Cardiac muscle cell (in vitro differentiated cells and primary cell): ENCODE results near the gene SLC25A11. TPM values are rescaled to one million over a fixed set of nuclear protein-coding genes. Genes with fewer than 3 reads are reported as not detected.

Source experiments
- DNase-seq, 2 donors: peaks; one replicate each; pipeline versions ENCODE4 v3.0.0 to v3.0.0-alpha.2; 2010 to 2017; ENCODE audit warnings: low read depth in 1 of 2, low spot score in 1 of 2
- H3K27ac ChIP-seq: fragments of 200-600 bp; sonication (generic); 2 replicates; pipeline ENCODE4 v1.5.1; 2016
- H3K27me3 ChIP-seq: fragments of 200-600 bp; sonication (generic); 2 replicates; pipeline ENCODE4 v1.6.0; 2016; ENCODE audit warnings: control low read depth
- H3K36me3 ChIP-seq: fragments of 200-600 bp; sonication (generic); 2 replicates; pipeline ENCODE4 v1.5.1; 2016; ENCODE audit warnings: control low read depth
- H3K4me1 ChIP-seq: fragments of 200-600 bp; sonication (generic); 2 replicates; pipeline ENCODE4 v1.8.1; 2017; ENCODE audit warnings: low read depth, mild to moderate bottlenecking, mixed run types
- H3K4me3 ChIP-seq: fragments of 200-600 bp; sonication (generic); 2 replicates; pipeline ENCODE4 v1.5.1; 2016; ENCODE audit warnings: mild to moderate bottlenecking
- H3K9me3 ChIP-seq: fragments of 200-600 bp; sonication (generic); 2 replicates; pipeline ENCODE4 v1.5.1; 2017; ENCODE audit warnings: low read depth, mild to moderate bottlenecking, control low read depth
- polyA plus RNA-seq: library from polyadenylated mRNA; unstranded; fragments of >200 nt; fragmentation: Nextera tagmentation; extraction: Ambion mirVana; gene quantifications from 2 replicates; pipeline ENCODE4 v1.2.1, GENCODE V29; 2016
- total RNA-seq: library from RNA; depleted of rRNA; stranded (reverse); fragments of >200 nt; gene quantifications from 2 replicates; pipeline ENCODE4 v1.2.3, GENCODE V29; 2016
- TF ChIP-seq, protein P1 (sequence below): IDR thresholded peaks from 2 replicates; pipeline ENCODE4 v1.5.1; 2012; ENCODE audit warnings: low read depth, mild to moderate bottlenecking, low read length

Gene SLC25A11
- total and polyA plus RNA-seq, 2 experiments from 2014 or later: 127 to 223 TPM

DNA sequence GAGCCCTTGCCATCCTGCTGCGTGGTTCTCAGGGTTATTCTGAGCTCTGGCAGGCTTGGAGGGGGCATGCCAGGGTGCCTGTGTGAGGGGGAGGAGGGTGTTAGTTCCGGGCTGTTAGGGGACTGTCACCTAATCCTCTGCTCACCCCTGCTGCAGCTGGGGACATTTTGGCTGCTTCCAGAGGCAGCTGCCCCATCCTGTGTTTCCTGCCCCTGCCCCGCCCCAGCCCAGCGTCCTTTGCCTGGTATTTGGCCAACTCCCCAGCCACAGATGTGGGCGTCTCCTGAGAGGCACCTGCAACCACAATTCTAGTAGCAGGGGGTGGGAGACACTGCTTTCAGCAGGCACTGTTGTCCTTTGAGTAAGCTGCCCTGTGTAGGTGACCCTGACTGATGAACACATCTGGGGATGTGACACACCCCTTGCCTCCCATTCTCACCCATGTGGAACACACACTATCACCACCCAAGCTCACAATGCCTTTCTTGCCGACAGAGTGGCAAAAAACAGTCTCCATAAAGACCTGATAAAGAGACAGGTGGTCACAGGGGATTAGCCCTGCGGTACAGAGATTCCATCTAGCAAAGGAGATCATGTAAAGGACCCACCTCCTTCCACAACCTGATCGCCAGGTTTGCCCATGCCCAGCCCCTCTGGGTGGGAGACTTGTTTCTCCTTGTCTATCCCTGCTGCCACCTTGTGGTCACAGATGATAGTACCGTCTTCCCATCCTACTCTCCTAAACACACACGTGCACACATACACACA is 36.6 kb downstream of the SLC25A11 start, which contains the start of gene CHRNE:
TSS of gene CHRNE (minus strand) at position 48 of the 768 bp plus-strand sequence. CDS start at position 13, 35 bp downstream.
- peak; percentile 81 to 84 for DNase-seq
- no peaks in the 10 kb centered on the region for H3K9me3 ChIP-seq
- no peak within 1 kb of the TSS for H3K27ac ChIP-seq
- peaks cover 5% of the 10 kb centered on the region for H3K4me1 ChIP-seq
- H3K36me3 ChIP-seq: no peaks in the 10 kb centered on the region
- no peaks in the 10 kb centered on the region for H3K27me3 ChIP-seq
- no peak within 1 kb of the TSS for H3K4me3 ChIP-seq
- TF ChIP-seq, protein P1, sequence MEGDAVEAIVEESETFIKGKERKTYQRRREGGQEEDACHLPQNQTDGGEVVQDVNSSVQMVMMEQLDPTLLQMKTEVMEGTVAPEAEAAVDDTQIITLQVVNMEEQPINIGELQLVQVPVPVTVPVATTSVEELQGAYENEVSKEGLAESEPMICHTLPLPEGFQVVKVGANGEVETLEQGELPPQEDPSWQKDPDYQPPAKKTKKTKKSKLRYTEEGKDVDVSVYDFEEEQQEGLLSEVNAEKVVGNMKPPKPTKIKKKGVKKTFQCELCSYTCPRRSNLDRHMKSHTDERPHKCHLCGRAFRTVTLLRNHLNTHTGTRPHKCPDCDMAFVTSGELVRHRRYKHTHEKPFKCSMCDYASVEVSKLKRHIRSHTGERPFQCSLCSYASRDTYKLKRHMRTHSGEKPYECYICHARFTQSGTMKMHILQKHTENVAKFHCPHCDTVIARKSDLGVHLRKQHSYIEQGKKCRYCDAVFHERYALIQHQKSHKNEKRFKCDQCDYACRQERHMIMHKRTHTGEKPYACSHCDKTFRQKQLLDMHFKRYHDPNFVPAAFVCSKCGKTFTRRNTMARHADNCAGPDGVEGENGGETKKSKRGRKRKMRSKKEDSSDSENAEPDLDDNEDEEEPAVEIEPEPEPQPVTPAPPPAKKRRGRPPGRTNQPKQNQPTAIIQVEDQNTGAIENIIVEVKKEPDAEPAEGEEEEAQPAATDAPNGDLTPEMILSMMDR: peak; percentile 72

DNA sequence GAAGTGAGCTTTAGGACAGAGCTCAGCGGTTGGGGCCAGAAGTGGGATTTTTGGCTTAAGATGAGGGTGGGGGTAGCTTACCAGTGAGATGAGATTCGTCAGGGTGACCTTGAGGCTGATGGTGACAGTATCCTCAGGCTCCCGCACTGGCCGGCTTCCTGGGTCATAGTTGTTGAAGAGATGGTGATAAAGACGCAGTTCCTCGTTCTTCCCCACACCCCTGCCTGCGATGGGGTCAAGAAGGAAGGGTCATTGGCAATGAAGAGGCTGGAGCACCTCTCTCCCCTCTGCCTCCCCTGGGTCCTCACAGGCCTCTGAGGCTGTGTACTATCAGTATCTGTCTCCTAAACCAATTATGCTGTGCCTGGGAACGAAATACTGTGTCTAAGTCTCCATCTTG is 37.3 kb downstream of the SLC25A11 start:
- Histone ChIP-seq H3K4me3 (no peak overlapping the region), H3K27ac (no peak overlapping the region), H3K27me3 (no peaks in the 10 kb centered on the region), H3K36me3 (no peaks in the 10 kb centered on the region), H3K9me3 (no peaks in the 10 kb centered on the region), H3K4me1 (peaks cover 5% of the 10 kb centered on the region)
- TF ChIP-seq, protein P1: no peak
- no peak for DNase-seq

GRCh38 chr17:4901648-4902344 is 38.0 kb downstream of the SLC25A11 start:
- Histone ChIP-seq H3K9me3 (no peaks in the 10 kb centered on the region), H3K27ac (no peak overlapping the region), H3K4me1 (peaks cover 5% of the 10 kb centered on the region), H3K4me3 (no peak overlapping the region), H3K27me3 (no peaks in the 10 kb centered on the region), H3K36me3 (no peaks in the 10 kb centered on the region)
- TF ChIP-seq, protein P1: no peak
- DNase-seq: no peak

DNA sequence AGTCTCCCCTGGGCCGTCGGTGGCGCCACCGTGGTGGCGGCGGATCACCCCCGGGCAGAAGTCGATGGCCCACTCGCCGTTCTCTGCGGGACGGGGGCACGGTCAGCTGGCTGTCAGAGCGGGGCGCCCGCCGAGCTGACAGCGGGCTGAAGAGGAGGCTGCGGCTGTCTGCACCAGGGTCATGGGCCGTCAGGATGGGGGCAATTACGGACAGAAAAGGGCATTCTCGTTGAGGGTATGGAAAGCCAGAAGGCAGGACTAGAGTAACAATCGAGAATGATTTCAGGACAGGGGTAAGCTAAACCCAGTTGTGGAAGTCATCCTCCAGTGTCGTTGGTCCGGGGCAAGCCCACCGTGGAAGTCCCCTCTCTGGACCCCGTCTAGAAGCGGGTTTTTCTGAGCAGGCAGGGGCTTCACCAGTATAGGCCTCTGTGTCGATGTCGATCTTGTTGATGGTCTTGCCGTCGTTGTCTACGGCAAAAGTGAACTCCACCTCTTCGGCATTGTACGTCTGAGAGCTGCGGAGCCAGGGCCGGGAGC is 38.7 kb downstream of the SLC25A11 start:
- Histone ChIP-seq H3K4me3 (no peak overlapping the region), H3K27ac (no peak overlapping the region), H3K9me3 (no peaks in the 10 kb centered on the region), H3K27me3 (no peaks in the 10 kb centered on the region), H3K36me3 (no peaks in the 10 kb centered on the region), H3K4me1 (peaks cover 5% of the 10 kb centered on the region)
- no peak for DNase-seq
- TF ChIP-seq, protein P1: no peak

DNA sequence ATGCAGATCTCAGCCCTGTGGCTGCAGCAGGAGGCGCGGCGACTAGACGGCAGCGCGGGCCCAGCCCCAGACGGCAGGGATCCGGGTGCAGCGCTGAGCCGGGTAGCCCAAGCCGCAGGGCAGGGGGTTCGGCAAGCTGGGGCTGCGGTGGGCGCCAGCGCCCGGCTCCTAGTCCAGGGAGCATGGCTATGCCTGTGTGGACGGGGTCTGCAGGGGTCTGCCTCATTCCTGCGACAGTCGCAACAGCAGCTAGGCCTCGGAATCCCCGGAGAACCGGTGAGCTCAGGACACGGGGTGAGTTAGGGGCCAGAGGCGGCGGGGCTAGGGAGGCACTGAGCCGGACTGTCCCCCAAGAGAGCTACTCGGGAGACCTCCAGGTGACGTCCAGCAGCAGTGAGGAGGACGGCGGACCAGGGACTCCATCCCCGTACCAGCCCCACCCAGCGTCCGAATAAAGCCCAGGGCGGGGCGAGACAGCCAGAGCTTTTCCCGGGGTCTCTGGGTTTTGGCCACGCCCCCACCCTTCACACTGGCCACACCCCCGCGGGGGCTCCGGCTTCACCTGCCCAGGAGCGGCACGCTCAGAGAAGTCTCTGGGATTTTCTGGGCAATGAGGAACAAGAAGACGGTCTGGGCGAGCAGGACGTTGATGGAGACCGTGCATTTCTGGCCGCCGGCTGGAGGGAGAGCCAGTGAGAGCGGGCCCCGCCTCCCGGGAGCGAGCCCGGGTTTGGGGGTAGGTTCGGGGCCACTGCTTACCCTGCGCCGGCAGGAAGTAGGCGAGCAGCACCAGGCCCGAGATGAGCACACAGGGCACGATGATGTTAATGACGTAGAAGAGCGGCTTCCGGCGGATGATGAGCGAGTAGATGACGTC is 39.4 kb downstream of the SLC25A11 start:
- no peaks in the 10 kb centered on the region for H3K9me3 ChIP-seq
- H3K4me1 ChIP-seq: peaks cover 5% of the 10 kb centered on the region
- TF ChIP-seq, protein P1: no peak
- DNase-seq: no peak
- H3K27ac ChIP-seq: no peak overlapping the region
- H3K4me3 ChIP-seq: no peak overlapping the region
- no peaks in the 10 kb centered on the region for H3K27me3 ChIP-seq
- no peaks in the 10 kb centered on the region for H3K36me3 ChIP-seq
